ENCODE data around the gene MCM5.
"Not testable (repeated sequence)": the region's sequence is repeated elsewhere in the genome, so short reads cannot be mapped to it uniquely, and the experiment has no call there.

Gene MCM5

GRCh38 chr22:35399678-35400500 is at the start of gene MCM5:
Gene MCM5 (plus strand): TSS chr22:35400140. CDS start chr22:35400439, 299 bp downstream.
- DNase-seq, result peak; percentile 78

- peak; percentile 82 for DNase-seq
These were observed 49.1 kb upstream of the MCM5 start for GRCh38 chr22:35350539-35351503.

GRCh38 chr22:35352214-35353111 is 47.5 kb upstream of the MCM5 start:
- no peak for DNase-seq

- no peak for DNase-seq
These were observed 46.6 kb upstream of the MCM5 start for GRCh38 chr22:35353318-35353717.

- DNase-seq, result no peak
These were observed 45.9 kb upstream of the MCM5 start for GRCh38 chr22:35354068-35354467.

- DNase-seq, result peak; percentile 77
These were observed 41.9 kb upstream of the MCM5 start for GRCh38 chr22:35357883-35358621.

- no peak for DNase-seq
These were observed 40.4 kb upstream of the MCM5 start for GRCh38 chr22:35359380-35360065.

GRCh38 chr22:35361001-35361558 is 38.9 kb upstream of the MCM5 start:
- DNase-seq, result no peak

- no peak for DNase-seq
These were observed 36.3 kb upstream of the MCM5 start for GRCh38 chr22:35363566-35364086.

GRCh38 chr22:35364230-35364629 is 35.7 kb upstream of the MCM5 start:
- not testable (repeated sequence) for DNase-seq

- DNase-seq, result no peak
These were observed 32.5 kb upstream of the MCM5 start for GRCh38 chr22:35367331-35367886.

- DNase-seq, result no peak
These were observed 31.6 kb upstream of the MCM5 start for GRCh38 chr22:35368386-35368785.

GRCh38 chr22:35369996-35370395 is 29.9 kb upstream of the MCM5 start:
- DNase-seq, result no peak

GRCh38 chr22:35373781-35374180 is 26.2 kb upstream of the MCM5 start:
- DNase-seq, result no peak

GRCh38 chr22:35375031-35375430 is 24.9 kb upstream of the MCM5 start:
- no peak for DNase-seq

GRCh38 chr22:35375526-35375925 is 24.4 kb upstream of the MCM5 start:
- no peak for DNase-seq

- DNase-seq, result peak; percentile 59
These were observed 23.0 kb upstream of the MCM5 start for GRCh38 chr22:35376728-35377472.

GRCh38 chr22:35377735-35378134 is 22.2 kb upstream of the MCM5 start:
- no peak for DNase-seq

GRCh38 chr22:35378621-35379020 is 21.3 kb upstream of the MCM5 start:
- no peak for DNase-seq
